ENCODE results near the gene HBD. TPM values are rescaled to one million over a fixed set of nuclear protein-coding genes. Genes with fewer than 3 reads are reported as not detected.
"Not testable (repeated sequence)": the region's sequence is repeated elsewhere in the genome, so short reads cannot be mapped to it uniquely, and the experiment has no call there.

HBD gene
- total RNA-seq, 1 experiment from 2014 or later, result not detected

- DNase-seq (ENCODE audit: low read depth); in situ Hi-C loops (cut with HindIII; ENCODE audit: low pct_unique_long_range_greater_than_20kb, low sequenced_read_pairs): not testable (repeated sequence)
Measured at GRCh38 chr11:5254646-5255413, 20.5 kb upstream of the HBD start, which contains the start of gene HBG2. TSS of gene HBG2 (minus strand) at chr11:5254781. CDS start at chr11:5254728, 53 bp downstream.

GRCh38 chr11:5254023-5254422, 19.7 kb upstream of the HBD start:
- in situ Hi-C loops (cut with HindIII; ENCODE audit: low pct_unique_long_range_greater_than_20kb, low sequenced_read_pairs); DNase-seq (ENCODE audit: low read depth): not testable (repeated sequence)

GRCh38 chr11:5253440-5253839, 19.2 kb upstream of the HBD start:
- in situ Hi-C loops (cut with HindIII; ENCODE audit: low pct_unique_long_range_greater_than_20kb, low sequenced_read_pairs), result not testable (repeated sequence)

GRCh38 chr11:5252919-5253265, 18.6 kb upstream of the HBD start:
- no peak for DNase-seq (ENCODE audit: low read depth)
- in situ Hi-C loops (cut with HindIII; ENCODE audit: low pct_unique_long_range_greater_than_20kb, low sequenced_read_pairs), result no loop called here

More at GRCh38 chr11:5253440-5253839, 19.2 kb upstream of the HBD start:
- not testable (repeated sequence) for DNase-seq (ENCODE audit: low read depth)

GRCh38 chr11:5252192-5252918, 18.1 kb upstream of the HBD start:
- DNase-seq (ENCODE audit: low read depth), result no peak
- in situ Hi-C loops (cut with HindIII; ENCODE audit: low pct_unique_long_range_greater_than_20kb, low sequenced_read_pairs), result no loop called here

GRCh38 chr11:5251746-5252145, 17.5 kb upstream of the HBD start:
- in situ Hi-C loops (cut with HindIII; ENCODE audit: low pct_unique_long_range_greater_than_20kb, low sequenced_read_pairs), result no loop called here
- DNase-seq (ENCODE audit: low read depth), result no peak

GRCh38 chr11:5250543-5251204, 16.4 kb upstream of the HBD start:
- no peak for DNase-seq (ENCODE audit: low read depth)
- in situ Hi-C loops (cut with HindIII; ENCODE audit: low pct_unique_long_range_greater_than_20kb, low sequenced_read_pairs), result no loop called here

GRCh38 chr11:5249807-5250396, 15.6 kb upstream of the HBD start, which contains the start of gene HBG1:
TSS of gene HBG1 (minus strand) at chr11:5249857. CDS start at chr11:5249804, 53 bp downstream.
- DNase-seq (ENCODE audit: low read depth); in situ Hi-C loops (cut with HindIII; ENCODE audit: low pct_unique_long_range_greater_than_20kb, low sequenced_read_pairs): not testable (repeated sequence)

GRCh38 chr11:5248498-5248897, 14.2 kb upstream of the HBD start:
- DNase-seq (ENCODE audit: low read depth); in situ Hi-C loops (cut with HindIII; ENCODE audit: low pct_unique_long_range_greater_than_20kb, low sequenced_read_pairs): not testable (repeated sequence)

GRCh38 chr11:5247472-5248192, 13.3 kb upstream of the HBD start:
- in situ Hi-C loops (cut with HindIII; ENCODE audit: low pct_unique_long_range_greater_than_20kb, low sequenced_read_pairs), result no loop called here
- DNase-seq (ENCODE audit: low read depth), result no peak

- no peak for DNase-seq (ENCODE audit: low read depth)
- in situ Hi-C loops (cut with HindIII; ENCODE audit: low pct_unique_long_range_greater_than_20kb, low sequenced_read_pairs), result no loop called here
Measured at GRCh38 chr11:5246772-5247471, 12.6 kb upstream of the HBD start.

- DNase-seq (ENCODE audit: low read depth), result no peak
- in situ Hi-C loops (cut with HindIII; ENCODE audit: low pct_unique_long_range_greater_than_20kb, low sequenced_read_pairs), result no loop called here
Measured at GRCh38 chr11:5245155-5245554, 10.9 kb upstream of the HBD start.

- no peak for DNase-seq (ENCODE audit: low read depth)
- in situ Hi-C loops (cut with HindIII; ENCODE audit: low pct_unique_long_range_greater_than_20kb, low sequenced_read_pairs), result no loop called here
Measured at GRCh38 chr11:5243816-5244180, 9.5 kb upstream of the HBD start.

- in situ Hi-C loops (cut with HindIII; ENCODE audit: low pct_unique_long_range_greater_than_20kb, low sequenced_read_pairs), result no loop called here
- no peak for DNase-seq (ENCODE audit: low read depth)
Measured at GRCh38 chr11:5242933-5243815, 8.9 kb upstream of the HBD start.

- DNase-seq (ENCODE audit: low read depth), result no peak
- in situ Hi-C loops (cut with HindIII; ENCODE audit: low pct_unique_long_range_greater_than_20kb, low sequenced_read_pairs), result no loop called here
Measured at GRCh38 chr11:5242208-5242607, 7.9 kb upstream of the HBD start.

GRCh38 chr11:5241458-5241857, 7.2 kb upstream of the HBD start:
- DNase-seq (ENCODE audit: low read depth), result no peak
- in situ Hi-C loops (cut with HindIII; ENCODE audit: low pct_unique_long_range_greater_than_20kb, low sequenced_read_pairs), result no loop called here

- in situ Hi-C loops (cut with HindIII; ENCODE audit: low pct_unique_long_range_greater_than_20kb, low sequenced_read_pairs), result no loop called here
- no peak for DNase-seq (ENCODE audit: low read depth)
Measured at GRCh38 chr11:5240458-5240857, 6.2 kb upstream of the HBD start.
